ENCODE data around the gene IDUA.

DNA sequence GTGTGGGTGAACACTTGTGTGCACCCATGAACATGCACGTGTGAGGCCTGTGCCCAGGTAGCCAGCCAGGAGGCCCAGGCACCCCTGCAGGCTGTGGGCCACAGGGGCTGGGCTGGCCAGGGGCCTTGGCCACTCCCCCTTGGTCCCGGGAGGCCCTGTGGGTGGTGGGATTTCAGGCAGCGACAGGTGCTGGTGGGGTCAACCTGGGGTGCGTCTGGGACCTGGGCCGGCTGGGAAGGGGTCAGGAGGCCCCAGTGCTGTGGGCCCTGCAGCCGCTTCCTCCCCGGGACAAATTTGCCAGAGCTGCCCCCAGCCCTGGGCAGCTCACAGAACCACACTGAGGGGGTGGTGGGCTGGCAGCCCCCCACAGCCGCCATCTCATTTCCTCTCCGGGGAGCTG lies 32.5 kb downstream of the IDUA start:
- TF ChIP-seq, protein P1, sequence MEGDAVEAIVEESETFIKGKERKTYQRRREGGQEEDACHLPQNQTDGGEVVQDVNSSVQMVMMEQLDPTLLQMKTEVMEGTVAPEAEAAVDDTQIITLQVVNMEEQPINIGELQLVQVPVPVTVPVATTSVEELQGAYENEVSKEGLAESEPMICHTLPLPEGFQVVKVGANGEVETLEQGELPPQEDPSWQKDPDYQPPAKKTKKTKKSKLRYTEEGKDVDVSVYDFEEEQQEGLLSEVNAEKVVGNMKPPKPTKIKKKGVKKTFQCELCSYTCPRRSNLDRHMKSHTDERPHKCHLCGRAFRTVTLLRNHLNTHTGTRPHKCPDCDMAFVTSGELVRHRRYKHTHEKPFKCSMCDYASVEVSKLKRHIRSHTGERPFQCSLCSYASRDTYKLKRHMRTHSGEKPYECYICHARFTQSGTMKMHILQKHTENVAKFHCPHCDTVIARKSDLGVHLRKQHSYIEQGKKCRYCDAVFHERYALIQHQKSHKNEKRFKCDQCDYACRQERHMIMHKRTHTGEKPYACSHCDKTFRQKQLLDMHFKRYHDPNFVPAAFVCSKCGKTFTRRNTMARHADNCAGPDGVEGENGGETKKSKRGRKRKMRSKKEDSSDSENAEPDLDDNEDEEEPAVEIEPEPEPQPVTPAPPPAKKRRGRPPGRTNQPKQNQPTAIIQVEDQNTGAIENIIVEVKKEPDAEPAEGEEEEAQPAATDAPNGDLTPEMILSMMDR (IDR thresholded peaks at IDR 0.05) = no peak
- TF ChIP-seq POLR2A (IDR thresholded peaks at IDR 0.05) (no peak), EP300 (IDR thresholded peaks at IDR 0.05) (no peak)

Measured in tibial nerve (tissue), 4 donors.